ENCODE results near the gene E2F6.

- TF ChIP-seq POLR2A (IDR thresholded peaks at IDR 0.05) (no peak), CTCF (IDR thresholded peaks at IDR 0.05 in 8 of 11, conservative IDR thresholded peaks at IDR 0.05 in 3 of 11) (no peak), POLR2AphosphoS5 (IDR thresholded peaks at IDR 0.05) (no peak)
Measured at GRCh38 chr2:11422901-11423435, 43.0 kb downstream of the E2F6 start.

Measured in spleen (tissue), 7 donors.